GM18517 (cell line): Measurements from ENCODE around the gene IL23R.
"Not testable (repeated sequence)": the region's sequence is repeated elsewhere in the genome, so short reads cannot be mapped to it uniquely, and the experiment has no call there.

Experiments used
- ATAC-seq: cut with Tn5 transposase; IDR thresholded peaks from one replicate; pipeline ENCODE4 v1.9.1; 2021; ENCODE audit warnings: mild to moderate bottlenecking, moderate library complexity; ENCODE audit not compliant: unreplicated experiment

The IL23R gene

DNA sequence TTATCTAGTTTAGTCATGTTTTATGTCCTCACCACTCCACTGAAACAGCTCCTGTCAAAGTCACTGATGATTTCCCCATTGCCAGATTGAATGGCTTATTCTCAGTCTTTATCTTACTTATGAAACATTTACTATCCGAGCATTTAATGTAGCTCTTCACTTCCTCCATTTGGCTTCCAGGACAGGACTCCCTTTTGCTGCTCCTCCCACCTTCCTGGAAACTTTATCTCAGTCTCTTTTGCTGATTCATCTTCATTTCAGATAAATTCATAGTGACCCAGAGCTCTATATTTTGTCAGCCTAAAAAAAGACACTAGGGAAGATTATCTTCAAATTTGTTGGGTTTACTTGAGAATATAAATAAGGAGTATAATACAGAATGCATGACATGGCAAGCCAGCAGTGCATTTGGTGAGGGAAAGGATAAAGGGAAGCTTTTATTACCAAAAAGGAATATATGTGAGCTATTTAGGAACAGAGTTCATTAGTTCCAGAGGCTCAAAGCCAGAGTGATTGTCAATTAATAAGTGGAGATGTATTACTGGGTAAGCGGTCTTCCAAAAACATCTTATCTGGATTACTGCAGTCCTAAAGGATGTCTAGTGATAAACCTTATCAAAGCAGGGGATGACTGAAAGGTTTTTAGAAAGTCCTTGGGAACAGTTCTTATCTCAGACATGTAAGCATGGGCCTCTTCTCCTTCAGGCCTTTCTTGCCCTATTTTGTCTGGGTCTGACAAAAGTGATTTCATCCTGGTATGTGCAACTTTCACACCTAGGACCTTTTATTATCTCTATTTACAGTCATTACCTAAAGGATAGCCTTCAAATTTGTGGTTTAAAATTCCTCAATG, 25.6 kb downstream of the IL23R start:
- no peak for ATAC-seq

DNA sequence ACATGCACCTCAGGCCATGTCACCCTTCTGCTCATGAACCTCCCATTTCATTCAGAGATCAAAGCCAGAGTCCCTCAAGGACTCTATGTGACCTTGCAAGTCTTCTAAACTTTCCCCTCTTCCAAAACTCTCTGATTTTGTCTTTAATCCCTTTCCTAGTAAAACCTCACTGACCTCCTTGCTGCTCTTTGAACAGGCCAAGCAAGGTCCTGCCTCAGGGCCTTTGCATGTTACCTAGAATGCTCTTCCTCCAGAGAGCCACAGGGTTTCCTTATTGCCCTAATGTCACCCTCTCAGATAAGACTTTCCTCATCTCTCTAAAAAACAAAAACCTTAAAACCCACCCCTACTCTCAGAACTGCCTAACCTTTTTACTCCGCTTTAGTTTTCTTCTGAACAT, 26.6 kb downstream of the IL23R start:
- ATAC-seq = no peak

GRCh38 chr1:67193704-67194103, 27.4 kb downstream of the IL23R start:
- no peak for ATAC-seq

- ATAC-seq = peak; percentile 75
Measured at GRCh38 chr1:67194209-67194863, 28.1 kb downstream of the IL23R start.

- ATAC-seq = no peak
Measured at GRCh38 chr1:67200755-67201154, 34.5 kb downstream of the IL23R start.

DNA sequence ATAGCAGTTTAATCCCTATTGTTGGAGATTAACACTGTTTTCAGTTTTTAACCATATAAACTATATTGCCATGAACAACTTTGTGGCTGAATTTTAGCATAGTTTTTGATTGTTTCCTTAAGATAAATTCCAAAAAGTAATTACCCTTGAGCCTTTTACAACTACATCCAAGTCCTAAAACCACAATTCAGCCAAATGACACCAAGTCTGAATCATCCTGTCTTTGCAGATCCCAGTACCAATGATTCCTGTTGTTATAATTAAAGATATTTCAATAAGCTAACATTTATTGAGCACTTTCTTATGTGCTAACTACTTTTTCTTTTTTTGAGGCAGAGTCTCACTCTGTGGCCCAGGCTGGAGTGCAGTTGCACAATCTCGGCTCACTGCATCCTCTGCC, 35.6 kb downstream of the IL23R start:
- ATAC-seq = no peak

- ATAC-seq = no peak
Measured at GRCh38 chr1:67204298-67204980, 38.2 kb downstream of the IL23R start.

GRCh38 chr1:67207398-67207797, 41.1 kb downstream of the IL23R start:
- ATAC-seq = not testable (repeated sequence)

GRCh38 chr1:67208217-67208616, 42.0 kb downstream of the IL23R start:
- ATAC-seq = no peak

GRCh38 chr1:67209521-67209920, 43.3 kb downstream of the IL23R start:
- no peak for ATAC-seq

DNA sequence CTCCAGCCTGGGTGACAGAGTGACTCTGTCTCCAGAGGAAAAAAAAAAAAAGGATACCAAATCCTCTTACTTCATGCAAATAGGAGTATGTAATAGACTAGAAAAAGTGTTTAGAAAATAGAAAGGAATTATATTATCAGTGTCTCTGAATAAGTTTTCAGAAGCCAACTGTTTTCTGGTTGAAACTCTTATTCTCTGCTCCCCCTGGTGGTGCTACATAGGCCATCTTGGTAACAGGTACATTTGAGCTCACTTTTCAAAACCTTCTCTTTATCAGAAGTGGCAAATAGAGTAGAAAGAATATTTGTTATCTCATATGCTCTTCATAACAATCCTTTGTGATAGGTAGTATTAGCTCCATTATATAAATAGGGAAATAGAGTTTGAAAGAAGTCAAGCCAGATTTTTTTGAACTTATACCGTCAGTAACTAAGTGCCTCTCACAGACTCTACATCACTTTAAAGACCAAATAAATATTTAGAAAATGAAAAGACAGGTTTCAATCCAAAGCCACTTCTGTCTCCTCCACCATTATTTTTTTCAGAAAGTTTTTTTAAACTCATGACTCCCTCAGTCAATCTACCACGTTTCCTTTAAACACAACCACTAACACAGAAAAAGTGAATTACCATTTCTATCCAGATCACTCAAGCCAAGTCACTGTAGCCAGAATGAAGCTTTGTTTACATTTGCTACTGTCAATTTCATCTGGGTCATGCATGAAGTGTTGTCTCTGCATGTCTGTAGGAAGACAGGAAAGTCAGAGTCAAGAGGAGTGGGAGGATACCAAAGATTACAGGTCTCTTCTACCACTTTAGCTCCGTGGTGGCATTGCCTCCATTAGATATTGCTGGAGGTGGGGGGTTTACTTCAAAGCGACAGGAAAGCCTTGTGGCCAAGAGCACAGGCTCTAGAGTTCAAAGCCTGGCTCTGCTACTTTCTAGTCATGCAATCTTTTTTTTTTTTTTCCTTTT, 45.6 kb downstream of the IL23R start:
- ATAC-seq = no peak

DNA sequence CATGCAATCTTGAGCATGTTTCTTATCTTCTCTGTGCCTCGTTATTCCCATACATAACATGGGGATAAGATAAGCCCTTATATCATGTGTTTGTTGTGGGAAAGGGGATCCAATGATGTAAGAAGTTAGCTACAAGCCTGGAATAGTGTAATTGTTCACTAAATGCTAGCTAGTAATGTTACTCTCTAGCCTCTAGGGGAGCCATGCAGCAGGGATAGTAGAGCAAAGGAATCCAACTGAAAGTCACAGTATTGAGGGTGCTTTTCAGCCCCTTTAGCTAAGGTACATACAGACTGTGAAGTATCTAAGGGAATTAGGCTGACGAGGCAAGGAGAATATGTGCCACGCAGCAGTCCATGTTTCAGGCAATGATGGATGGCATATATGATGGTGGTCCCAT, 46.9 kb downstream of the IL23R start:
- no peak for ATAC-seq

DNA sequence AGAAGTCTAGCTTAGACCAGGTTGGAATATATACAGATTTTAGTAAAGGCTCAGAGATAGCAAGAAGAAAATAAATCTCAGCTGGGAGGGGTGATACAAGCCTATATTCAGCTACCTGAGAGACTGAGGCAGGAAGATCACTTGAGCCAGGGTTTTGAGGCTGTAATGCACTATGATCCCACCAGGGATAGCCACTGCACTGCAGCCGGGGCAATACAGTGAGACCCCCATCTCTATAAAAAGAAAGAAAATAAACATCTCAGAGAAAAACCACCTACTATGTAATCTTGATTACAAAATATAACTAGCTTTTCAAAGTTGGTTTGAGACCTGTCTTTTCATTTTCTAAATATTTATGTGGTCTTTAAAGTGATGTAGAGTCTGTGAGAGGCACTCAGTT, 47.7 kb downstream of the IL23R start:
- no peak for ATAC-seq

- peak; percentile 87 for ATAC-seq
Measured at GRCh38 chr1:67214420-67215174, 48.3 kb downstream of the IL23R start.

DNA sequence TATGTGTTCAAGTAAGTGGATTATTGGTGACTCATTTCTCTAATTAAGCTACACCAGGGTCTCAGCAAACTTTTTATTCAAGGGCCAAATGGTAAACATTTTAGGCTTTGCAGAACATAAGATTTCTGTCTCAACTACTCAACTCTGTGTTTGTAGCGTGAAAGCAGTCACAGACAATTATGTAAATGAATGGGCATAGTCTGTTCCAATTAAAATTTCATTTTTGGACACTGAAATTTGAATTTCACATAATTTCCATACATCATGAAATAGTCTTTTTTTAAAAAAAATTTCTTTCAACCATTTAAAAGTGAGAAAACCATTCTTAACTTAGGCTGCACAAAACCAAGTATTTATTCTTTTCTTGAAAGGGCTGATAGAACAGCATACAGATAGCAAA, 50.1 kb downstream of the IL23R start:
- ATAC-seq = no peak

DNA sequence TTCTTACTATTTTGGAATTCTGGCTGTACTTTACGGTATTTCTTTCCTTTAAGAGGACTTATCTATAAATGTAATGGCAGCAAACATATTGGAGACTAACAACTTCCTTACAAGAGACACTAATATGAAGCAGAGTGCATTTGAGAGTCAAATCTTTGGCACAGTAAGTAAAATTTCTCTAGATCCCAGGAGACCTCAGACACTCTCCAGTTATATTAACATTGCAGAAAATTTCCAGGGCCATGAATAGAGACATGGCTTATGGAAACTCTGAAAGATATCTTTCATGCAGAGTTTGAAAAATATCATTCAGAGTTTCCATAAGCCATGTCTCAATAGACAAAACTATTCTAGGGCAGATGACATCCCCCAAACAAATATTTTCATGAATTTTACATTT, 51.2 kb downstream of the IL23R start:
- no peak for ATAC-seq

DNA sequence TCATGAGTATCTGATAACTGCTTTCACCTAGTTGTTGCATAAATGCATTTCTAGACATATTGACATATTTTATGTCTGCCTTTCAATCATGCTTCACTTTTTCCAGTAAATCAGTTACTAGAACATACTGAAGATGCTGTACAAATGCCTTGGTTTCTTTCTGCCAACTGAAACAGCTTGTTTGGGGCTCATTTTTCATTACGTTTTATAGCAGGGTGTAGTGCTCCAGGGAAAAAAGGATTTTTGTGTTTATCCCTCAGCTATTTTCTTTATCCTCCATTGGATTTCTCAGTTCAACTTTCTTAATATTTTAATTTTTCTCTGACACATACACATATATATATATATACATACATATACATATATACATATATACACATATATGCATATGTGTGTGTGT, 51.7 kb downstream of the IL23R start:
- ATAC-seq = no peak

DNA sequence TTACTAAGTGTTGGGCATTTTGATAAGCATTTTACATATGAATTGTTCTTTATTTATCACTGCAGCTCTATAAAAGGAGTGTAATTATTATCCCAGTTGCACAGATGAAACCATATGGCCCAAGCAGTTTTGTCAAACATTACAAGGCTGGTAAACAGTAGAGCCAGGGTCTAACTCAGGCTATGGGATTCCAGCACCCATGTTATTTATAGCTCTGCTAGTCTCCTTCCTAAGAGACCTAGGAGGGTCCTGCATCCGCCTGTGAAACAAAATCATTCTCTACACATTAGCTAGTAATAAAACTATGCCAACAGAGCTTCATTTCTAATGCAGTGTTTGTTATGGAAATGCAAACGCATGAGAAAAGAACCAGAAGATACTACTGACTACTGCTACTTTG, 58.6 kb downstream of the IL23R start:
- no peak for ATAC-seq

DNA sequence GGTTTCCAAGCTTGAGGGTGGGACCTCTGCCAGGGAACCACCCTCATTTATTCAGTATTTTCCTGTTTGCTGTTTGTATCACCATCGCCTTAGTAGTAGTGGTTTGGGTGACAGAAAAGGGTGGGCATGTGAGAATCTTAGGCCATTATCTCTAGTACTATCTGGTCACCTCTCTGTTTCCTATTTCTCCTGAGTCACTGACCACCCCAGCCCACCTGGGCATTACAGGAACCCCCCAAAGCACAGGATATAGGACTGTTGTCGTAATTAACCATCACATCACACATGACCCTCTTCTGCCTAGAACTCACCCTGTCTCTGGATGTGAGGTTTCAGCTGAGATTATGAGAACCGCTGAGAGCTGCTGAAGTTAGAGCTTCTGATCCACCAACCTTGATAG, 60.4 kb downstream of the IL23R start:
- ATAC-seq = no peak

- ATAC-seq = no peak
Measured at GRCh38 chr1:67227196-67227595, 60.9 kb downstream of the IL23R start.
